Fibroblast of skin of left biceps (primary cell): ENCODE data around the gene MAL.

Experiments used
- DNase-seq, 2 experiments: peaks; one replicate each; pipeline ENCODE4 v3.0.0-alpha.2; 2013; ENCODE audit warnings: low read depth in 2 of 2

Gene MAL

DNA sequence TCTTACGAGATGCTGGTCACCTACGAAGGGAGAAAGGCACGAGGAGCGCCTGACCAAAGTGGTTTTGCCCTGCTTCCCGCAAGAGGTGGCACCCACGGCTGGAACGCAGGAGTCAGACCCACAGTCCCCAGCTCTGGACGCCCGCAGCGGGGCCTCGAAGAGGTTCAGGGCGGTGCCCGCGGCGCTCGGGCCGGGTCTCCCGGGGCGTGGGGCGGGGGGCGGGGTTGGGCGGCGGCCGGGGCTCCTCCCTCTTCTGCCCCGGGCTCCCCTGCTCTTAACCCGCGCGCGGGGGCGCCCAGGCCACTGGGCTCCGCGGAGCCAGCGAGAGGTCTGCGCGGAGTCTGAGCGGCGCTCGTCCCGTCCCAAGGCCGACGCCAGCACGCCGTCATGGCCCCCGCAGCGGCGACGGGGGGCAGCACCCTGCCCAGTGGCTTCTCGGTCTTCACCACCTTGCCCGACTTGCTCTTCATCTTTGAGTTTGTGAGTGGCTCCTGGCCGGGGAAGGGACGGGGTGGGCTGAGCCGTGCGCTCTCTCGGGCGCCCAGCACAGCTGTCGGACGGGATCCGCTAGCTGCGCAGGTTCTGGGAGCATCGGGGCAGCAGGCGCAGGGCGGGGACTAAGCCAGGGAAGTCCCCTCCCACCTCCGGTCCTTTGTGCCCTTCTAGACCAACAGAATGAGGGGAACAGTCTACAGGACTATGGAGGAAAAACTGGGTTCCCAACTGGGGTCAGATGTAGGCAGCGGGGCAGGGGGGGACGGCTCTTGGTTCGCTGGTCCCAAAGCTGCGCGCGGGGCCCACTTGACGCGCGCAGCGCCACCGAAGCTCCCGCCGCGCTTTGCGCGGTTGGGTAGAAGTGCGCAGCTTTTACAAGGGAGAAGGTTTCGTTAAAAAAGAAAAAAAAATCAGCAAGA, at the start of gene MAL:
Gene MAL (plus strand): TSS at position 303 of the 914 bp plus-strand sequence. CDS start 85 bp downstream, at position 388.
- DNase-seq, result no peak

DNA sequence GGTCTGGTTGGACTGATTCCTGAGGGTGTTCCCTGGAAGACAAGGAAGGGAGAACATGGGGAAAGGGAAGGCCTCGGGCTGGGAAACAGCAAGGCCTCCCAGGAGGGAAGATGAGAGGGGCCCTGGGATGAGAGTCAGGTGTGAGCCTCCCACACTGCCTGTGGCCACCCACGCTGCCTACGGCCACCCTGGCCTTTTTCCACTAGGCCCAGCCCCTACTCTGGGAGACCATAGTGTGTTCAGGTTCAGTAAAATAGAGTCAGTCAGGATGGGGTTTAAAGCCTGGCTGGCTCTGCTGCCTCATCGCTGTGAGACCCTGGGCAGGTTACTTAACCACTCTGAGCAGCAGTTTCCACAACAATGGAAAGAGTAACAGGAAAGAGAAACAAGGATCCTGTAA, 47.7 kb upstream of the MAL start:
- no peak for DNase-seq

DNA sequence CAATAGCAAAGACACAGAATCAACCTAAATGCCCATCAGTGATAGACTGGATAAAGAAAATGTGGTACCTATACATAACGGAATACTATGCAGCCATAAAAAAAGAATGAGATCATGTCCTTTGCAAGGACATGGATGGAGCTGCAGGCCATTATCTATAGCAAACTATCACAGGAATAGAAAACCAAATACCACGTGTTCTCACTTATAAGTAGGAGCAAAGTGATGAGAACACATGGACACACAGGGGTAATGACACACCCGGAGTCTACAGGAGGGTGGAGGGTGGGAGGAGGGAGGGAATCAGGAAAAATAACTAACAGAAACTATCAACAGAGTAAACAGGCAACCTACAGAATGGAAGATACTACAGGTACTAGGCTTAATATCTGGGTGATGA, 46.6 kb upstream of the MAL start:
- no peak for DNase-seq

DNA sequence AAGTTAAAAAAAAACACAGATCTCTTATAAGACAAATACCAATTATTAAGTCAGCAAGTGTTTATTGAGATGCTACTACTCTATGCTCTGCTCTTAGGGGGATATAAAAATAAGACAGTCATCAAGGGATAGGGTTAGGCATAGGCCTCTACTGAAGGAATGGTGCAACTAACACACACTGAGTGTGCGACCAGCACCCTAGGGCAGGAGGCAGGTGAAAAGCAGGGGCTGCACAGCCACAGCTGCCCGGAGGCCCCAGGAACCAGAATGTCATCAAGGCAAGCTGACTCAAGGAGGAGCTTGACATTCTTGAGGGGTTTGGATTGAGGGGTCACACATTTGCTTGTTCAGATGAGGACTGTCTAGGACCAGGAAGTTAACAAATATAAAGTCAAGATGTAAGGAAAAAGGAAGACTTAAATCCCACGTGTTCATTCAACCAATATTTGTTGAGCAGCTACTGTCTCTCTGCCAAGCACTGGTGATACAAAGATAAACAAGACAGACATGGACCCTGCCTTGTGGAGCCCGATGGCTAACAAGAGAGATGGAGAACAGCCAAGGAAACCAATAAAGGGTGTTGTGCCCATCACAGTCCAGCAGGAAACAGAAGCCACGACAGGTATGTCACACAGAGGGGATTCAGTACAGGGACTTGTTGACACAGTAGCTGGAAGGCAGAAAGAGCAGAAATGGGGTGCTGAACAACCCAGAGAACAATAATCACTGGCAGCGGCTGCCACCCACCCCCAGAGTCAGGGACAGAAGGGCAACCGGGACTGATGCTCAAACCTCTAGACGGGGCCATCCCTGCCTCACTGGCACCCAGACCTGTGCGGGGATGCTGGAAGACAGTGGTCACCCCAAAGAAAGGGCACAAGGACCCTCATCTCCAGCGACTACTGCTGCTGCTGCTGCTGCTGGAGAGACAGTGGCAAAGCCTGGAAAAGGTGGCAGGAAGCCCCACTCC, 45.8 kb upstream of the MAL start:
- DNase-seq, result no peak

- DNase-seq, result no peak
These were observed 45.1 kb upstream of the MAL start for GRCh38 chr2:94980406-94980805.

- no peak for DNase-seq
These were observed 43.4 kb upstream of the MAL start for GRCh38 chr2:94982156-94982555.

DNA sequence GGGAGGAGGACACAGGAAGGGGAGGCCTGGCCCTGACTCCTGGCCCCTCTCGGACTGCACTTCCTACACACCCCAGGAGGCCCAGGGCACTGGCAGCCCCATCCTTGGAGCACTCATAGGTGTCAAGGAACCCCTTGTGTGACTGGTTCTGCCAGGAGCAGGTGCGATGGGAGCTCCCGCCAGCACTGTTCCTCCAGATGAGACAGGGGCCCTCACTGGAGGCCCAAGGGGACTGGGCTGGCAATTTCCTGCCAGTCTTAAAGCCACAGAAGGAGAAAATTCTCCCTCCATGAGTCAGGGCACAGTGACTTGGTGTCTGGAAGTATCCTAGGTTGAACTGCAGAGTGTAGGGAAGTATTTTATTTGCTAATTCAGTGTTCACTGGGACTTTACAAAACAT, 42.8 kb upstream of the MAL start:
- DNase-seq, result no peak

- no peak for DNase-seq
These were observed 40.4 kb upstream of the MAL start for GRCh38 chr2:94984964-94985575.

DNA sequence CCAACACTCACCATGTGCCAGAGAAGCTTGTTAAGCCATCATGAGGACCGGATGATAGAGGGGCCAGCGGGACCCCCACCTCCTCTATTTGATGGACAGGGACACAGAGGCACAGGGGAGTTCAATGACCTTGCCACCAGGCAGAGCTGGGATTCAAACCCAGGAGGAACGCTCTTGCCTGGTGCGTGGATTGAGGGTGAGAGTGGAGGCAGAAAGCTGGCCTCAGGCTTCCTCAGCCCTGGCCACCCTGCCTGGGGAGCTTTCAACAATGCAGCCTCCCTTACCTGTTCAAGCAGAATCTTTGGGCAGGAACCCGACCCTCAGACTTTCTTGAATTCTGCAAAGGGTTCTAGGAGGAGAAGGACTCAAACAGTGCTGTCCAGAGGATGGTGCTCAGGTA, 39.9 kb upstream of the MAL start:
- no peak for DNase-seq

GRCh38 chr2:94986392-94986963, 39.0 kb upstream of the MAL start:
- DNase-seq, result peak; percentile 11 to 15

GRCh38 chr2:94987074-94988020, 38.2 kb upstream of the MAL start:
- no peak for DNase-seq

GRCh38 chr2:94990956-94991355, 34.6 kb upstream of the MAL start:
- no peak for DNase-seq

GRCh38 chr2:94992360-94992759, 33.1 kb upstream of the MAL start:
- no peak for DNase-seq

GRCh38 chr2:94993176-94994062, 32.1 kb upstream of the MAL start:
- DNase-seq, result no peak

DNA sequence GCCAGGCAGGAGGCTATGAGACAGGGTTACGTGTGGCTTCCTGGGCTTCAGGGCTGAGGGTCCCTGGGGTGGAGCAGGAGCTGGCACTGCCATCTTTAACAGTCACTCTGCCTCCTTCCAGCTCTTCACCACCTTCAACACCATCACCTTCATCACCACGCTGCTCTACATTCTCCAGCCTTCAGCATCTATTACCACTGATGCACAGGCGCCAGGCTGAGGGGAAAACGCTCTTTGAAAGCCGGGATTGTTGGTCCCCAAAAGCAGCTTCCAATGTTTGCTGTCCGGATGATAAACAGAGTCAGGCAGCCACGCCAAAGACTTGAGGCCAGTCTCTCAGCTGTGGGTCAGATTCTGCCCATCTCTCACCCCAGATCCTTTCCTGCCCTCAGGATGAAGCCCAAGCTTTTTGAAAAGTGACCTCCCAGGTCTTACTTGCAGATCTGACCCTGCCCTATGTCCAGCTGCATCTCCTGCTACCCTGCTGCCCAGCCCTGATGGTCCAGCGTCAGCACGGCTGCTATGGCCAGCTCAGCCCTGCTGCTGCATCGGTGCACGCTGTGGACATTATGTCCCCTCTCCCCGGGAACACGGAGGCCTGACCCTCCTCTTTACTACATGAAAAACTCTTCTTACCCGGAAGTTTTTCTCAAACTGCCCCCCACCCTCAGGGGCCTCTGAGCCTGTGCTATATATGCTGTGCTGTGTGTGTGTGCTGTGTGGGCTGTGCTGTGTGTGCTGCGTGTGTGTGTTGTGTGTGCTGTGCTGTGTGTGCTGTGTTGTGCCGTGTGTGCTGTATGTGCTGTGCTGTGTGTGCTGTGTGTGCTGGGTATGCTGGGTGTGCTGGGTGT, 31.2 kb upstream of the MAL start:
- DNase-seq, result no peak

- DNase-seq, result no peak
These were observed 30.5 kb upstream of the MAL start for GRCh38 chr2:94994914-94995552.

GRCh38 chr2:94995553-94996304, 29.8 kb upstream of the MAL start:
- DNase-seq, result no peak
